AG04449 (cell line): ENCODE data around the gene SH2D3C.

ENCODE experiments used
- CTCF ChIA-PET: fragments of 350-600 bp; formaldehyde crosslinking; extraction: SDS; loops from one replicate; lab custom pipeline; 2021; ENCODE audit warnings: antibody characterized with exemption; lab: Yijun Ruan, JAX
- POLR2A ChIA-PET: fragments of 400-600, 350-600 bp; formaldehyde crosslinking; extraction: SDS; loops from one replicate; lab custom pipeline; 2020; ENCODE audit warnings: antibody characterized with exemption, inconsistent platforms; lab: Yijun Ruan, JAX
- DNase-seq: peaks from one replicate; pipeline ENCODE4 v3.0.0-alpha.2; 2010; ENCODE audit warnings: low read depth, low spot score
- H3K4me3 ChIP-seq: 2 replicates; pipeline ENCODE4 v1.5.1; 2011; ENCODE audit warnings: low read depth, mild to moderate bottlenecking, control low read depth, low read length
- TF ChIP-seq, protein P1 (sequence below): IDR thresholded peaks from one replicate; pipeline ENCODE4 v1.5.1; 2011; ENCODE audit warnings: mild to moderate bottlenecking, moderate library complexity, low read length, control low read depth, inconsistent platforms; ENCODE audit not compliant: insufficient read depth; ENCODE audit errors: missing control alignments

The SH2D3C gene

DNA sequence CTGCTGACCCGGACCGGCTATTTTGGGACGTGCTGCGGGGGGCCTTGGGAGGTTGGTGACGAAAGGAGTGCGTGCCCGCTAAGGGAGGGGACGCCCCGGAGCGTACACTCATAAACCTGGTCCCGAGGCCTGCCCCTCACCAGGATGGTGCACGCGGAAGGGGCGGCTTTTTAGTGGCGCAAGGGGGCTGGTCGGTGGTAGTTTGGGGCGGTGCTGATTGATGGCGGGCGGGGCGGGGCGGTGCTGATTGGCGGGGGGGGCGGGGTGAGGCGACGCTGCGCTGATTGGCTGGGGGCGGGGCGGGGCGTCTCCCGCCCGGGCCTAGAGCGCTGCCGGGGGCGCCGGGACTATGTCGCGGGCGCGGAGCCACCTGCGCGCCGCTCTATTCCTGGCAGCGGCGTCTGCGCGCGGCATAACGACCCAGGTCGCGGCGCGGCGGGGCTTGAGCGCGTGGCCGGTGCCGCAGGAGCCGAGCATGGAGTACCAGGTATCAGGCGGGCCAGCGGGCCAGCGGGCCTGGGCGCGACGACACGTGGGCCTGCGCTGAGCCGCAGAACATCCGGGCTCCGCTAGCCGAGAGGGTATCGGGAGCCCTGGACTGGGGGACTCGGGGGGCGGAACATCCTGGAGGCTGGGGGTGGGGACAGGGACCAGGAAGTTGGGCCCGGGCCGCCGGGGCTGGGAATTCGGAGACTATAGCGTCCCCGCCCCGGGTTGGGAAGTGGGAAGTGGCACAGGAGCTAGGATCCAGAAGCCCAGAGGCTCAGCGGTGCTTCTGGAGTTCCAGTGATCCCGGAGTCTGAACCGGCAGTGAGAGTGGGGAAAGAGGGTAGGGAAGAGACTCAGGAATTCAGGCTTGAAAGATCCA, 24.3 kb upstream of the SH2D3C start, which contains the start of gene FPGS:
Gene FPGS, plus strand, starts transcription at position 307 of the 868 bp plus-strand sequence. Its CDS starts 43 bp downstream, at position 350.
- CTCF ChIA-PET: interaction anchor here (0.8 to 3.9 kb wide), 6 partner anchors 10 to 322 kb away, joined by 3 to 12 read pairs (median 8); partner anchors contain the start of genes CDK9 and TOR2A
- H3K4me3 ChIP-seq: peak within 1 kb of the TSS; percentile 81
- TF ChIP-seq, protein P1, sequence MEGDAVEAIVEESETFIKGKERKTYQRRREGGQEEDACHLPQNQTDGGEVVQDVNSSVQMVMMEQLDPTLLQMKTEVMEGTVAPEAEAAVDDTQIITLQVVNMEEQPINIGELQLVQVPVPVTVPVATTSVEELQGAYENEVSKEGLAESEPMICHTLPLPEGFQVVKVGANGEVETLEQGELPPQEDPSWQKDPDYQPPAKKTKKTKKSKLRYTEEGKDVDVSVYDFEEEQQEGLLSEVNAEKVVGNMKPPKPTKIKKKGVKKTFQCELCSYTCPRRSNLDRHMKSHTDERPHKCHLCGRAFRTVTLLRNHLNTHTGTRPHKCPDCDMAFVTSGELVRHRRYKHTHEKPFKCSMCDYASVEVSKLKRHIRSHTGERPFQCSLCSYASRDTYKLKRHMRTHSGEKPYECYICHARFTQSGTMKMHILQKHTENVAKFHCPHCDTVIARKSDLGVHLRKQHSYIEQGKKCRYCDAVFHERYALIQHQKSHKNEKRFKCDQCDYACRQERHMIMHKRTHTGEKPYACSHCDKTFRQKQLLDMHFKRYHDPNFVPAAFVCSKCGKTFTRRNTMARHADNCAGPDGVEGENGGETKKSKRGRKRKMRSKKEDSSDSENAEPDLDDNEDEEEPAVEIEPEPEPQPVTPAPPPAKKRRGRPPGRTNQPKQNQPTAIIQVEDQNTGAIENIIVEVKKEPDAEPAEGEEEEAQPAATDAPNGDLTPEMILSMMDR: no peak
- DNase-seq: peak; percentile 36
- POLR2A ChIA-PET: interaction anchor here (0.6 to 2.3 kb wide), 10 partner anchors 10 to 120 kb away, joined by 3 to 11 read pairs (median 4); partner anchors contain the start of genes AK1, CDK9 and ENG

DNA sequence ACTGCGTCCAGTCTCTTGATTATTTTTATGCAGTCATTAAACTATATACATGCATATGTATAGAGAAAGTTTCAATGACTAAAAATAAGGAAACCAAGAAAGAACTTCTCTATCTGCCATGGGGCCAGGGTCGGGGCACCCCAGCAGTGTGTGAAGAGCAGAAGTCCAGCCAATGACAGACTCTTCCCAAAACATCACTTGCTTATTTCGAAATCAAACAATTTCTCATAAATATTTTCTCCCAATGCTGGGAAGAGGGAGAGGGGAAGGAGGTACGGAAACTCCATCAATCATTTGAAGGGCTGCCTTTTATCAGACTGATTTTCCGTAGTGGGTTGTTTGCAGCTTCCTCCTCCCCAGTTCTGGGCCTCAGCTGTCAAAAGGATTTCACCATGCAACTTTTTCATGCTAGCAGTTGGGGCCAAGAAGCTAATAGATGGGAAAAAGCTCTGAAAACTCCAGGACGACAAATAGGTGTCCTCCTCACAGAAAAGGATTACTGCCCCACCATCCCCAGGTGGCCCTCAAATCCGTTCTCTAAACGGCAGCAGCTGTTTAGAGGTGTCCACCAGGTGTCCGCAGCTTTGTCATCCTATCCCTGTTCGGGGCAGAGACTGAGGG, 23.6 kb upstream of the SH2D3C start:
- CTCF ChIA-PET: interaction anchor here (0.7 to 3.9 kb wide), 6 partner anchors 9 to 322 kb away, joined by 3 to 12 read pairs (median 7); partner anchors contain the start of gene CDK9
- POLR2A ChIA-PET: interaction anchor here (0.7 to 2.3 kb wide), 3 partner anchors 11 to 119 kb away, joined by 3 to 11 read pairs (median 3); partner anchors contain the start of gene ENG
- peak overlapping the region; percentile 60 for H3K4me3 ChIP-seq
- TF ChIP-seq, protein P1: no peak
- DNase-seq: no peak

- no peak overlapping the region for H3K4me3 ChIP-seq
- TF ChIP-seq, protein P1: no peak
- no peak for DNase-seq
These were observed 18.4 kb upstream of the SH2D3C start for GRCh38 chr9:127796852-127797370.

GRCh38 chr9:127796225-127796813, 17.9 kb upstream of the SH2D3C start:
- TF ChIP-seq, protein P1: no peak
- CTCF ChIA-PET: interaction anchor here (1.5 to 3.2 kb wide), 2 partner anchors 10 to 74 kb away, joined by 4 to 15 read pairs; partner anchors contain the start of gene CDK9
- DNase-seq: no peak
- POLR2A ChIA-PET: no interaction called here
- no peak overlapping the region for H3K4me3 ChIP-seq

More at GRCh38 chr9:127796852-127797370, 18.4 kb upstream of the SH2D3C start:
- POLR2A ChIA-PET: interaction anchor here (0.6 kb wide), 2 partner anchors 39 to 55 kb away, joined by 3 read pairs; no protein-coding TSS in a partner anchor
- CTCF ChIA-PET: interaction anchor here (0.6 to 3.2 kb wide), 3 partner anchors 10 to 73 kb away, joined by 3 to 15 read pairs (median 4); partner anchors contain the start of gene CDK9

DNA sequence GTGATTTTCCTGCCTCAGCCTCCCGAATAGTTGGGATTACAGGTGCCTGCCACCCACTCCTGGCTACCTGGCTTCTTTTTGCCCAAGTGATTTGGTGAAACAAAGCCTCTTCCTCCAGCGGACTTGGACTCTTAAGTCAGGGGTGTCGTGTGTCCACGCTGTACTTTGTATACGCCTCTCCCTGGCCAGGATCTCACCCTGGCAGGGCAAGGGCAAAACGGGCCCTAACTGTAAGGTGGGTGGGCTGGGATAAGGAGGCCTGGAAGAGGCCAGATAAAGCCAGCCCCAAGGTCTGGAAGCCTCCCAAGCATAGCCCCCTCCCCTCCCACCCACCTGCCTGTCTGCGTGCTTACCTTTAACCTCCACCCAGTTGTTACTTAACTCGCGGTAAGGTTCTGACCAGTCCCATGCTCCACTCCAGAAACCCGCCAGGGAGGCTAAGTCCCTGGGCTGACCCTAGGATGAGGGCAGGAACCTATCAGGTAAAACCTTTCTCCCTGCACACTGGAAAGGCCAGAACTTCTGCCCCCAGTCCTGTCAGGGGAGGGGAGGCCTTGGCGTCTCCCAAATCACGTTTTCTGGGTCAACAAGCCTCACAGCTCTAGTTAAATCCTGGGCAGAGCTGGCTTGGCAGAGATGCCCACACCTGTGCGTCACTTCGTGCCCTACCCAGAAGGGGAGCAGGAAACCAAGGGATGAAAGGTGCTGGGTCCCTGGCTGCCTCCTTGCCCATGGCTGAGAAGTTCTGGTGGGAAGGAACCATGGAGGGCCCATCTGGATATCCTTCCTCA, 15.7 kb upstream of the SH2D3C start:
- TF ChIP-seq, protein P1: no peak
- no peak for DNase-seq
- POLR2A ChIA-PET: interaction anchor here (1.5 kb wide), 1 partner anchor 9 kb away, joined by 7 read pairs; the partner anchor contains the start of gene FPGS
- no peak overlapping the region for H3K4me3 ChIP-seq
- CTCF ChIA-PET: interaction anchor here (1.2 to 1.9 kb wide), 3 partner anchors 8 to 75 kb away, joined by 4 to 12 read pairs (median 6); partner anchors contain the start of genes FPGS and TOR2A
